ENCODE results near the gene VWA3A. TPM values are rescaled to one million over a fixed set of nuclear protein-coding genes. Genes with fewer than 3 reads are reported as not detected.

VWA3A gene
- total RNA-seq, 1 experiment from 2014 or later, result 0.64 TPM

DNA sequence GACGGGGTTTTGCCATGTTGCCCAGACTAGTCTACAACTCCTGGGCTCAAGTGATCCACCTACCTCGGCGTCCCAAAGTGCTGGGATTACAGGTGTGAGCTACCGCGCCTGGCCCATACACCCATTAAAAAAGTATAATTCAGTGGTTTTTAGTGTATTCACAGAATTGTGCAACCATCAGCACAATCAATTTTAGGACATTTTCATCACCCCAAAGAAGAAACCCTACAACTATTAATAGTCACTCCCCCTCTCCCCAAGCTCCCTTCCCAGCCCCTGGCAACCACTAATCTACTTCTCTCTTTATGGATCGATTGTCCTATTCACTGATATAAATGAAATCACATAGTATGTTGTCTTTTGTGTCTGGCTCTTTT is 109.9 kb downstream of the VWA3A start:
- intact Hi-C loops (cut with micrococcal nuclease; ENCODE audit: unreplicated experiment), result no loop called here
- BruUV-seq (replicated peaks), result no TSS peak
- TF ChIP-seq, protein P1, sequence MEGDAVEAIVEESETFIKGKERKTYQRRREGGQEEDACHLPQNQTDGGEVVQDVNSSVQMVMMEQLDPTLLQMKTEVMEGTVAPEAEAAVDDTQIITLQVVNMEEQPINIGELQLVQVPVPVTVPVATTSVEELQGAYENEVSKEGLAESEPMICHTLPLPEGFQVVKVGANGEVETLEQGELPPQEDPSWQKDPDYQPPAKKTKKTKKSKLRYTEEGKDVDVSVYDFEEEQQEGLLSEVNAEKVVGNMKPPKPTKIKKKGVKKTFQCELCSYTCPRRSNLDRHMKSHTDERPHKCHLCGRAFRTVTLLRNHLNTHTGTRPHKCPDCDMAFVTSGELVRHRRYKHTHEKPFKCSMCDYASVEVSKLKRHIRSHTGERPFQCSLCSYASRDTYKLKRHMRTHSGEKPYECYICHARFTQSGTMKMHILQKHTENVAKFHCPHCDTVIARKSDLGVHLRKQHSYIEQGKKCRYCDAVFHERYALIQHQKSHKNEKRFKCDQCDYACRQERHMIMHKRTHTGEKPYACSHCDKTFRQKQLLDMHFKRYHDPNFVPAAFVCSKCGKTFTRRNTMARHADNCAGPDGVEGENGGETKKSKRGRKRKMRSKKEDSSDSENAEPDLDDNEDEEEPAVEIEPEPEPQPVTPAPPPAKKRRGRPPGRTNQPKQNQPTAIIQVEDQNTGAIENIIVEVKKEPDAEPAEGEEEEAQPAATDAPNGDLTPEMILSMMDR (conservative IDR thresholded peaks at IDR 0.05; ENCODE audit: low read depth, low read length), result no peak
- TF ChIP-seq EZH2 (IDR thresholded peaks at IDR 0.05; ENCODE audit: borderline replicate concordance, low read depth, low read length, poor library complexity, severe bottlenecking), result no peak
- CTCF ChIA-PET, result no interaction called here
- no peaks in the 10 kb centered on the region for H3K9me3 ChIP-seq (ENCODE audit: low read depth, low read length, poor library complexity, severe bottlenecking)
- no peak for DNase-seq (ENCODE audit: low spot score)
- H3K36me3 ChIP-seq (ENCODE audit: insufficient read depth, low read length, poor library complexity, severe bottlenecking), result no peaks in the 10 kb centered on the region
- no peaks in the 10 kb centered on the region for H3K27me3 ChIP-seq (replicated peaks; ENCODE audit: insufficient read depth, low read depth, low read length, poor library complexity)
- POLR2A ChIA-PET (ENCODE audit: low non-redundant PET), result no interaction called here
- no peaks in the 10 kb centered on the region for H3K4me1 ChIP-seq (ENCODE audit: insufficient read depth, low read length, poor library complexity, severe bottlenecking)
- H3K27ac ChIP-seq (ENCODE audit: low read depth, low read length, poor library complexity, severe bottlenecking), result no peak overlapping the region
- no peak overlapping the region for H3K4me3 ChIP-seq (ENCODE audit: low read depth, low read length, poor library complexity, severe bottlenecking)

GRCh38 chr16:22203091-22203490 is 110.8 kb downstream of the VWA3A start:
- no peak for TF ChIP-seq EZH2 (IDR thresholded peaks at IDR 0.05; ENCODE audit: borderline replicate concordance, low read depth, low read length, poor library complexity, severe bottlenecking)
- TF ChIP-seq, protein P1 (conservative IDR thresholded peaks at IDR 0.05; ENCODE audit: low read depth, low read length), result no peak
- CTCF ChIA-PET, result no interaction called here
- no peaks in the 10 kb centered on the region for H3K27me3 ChIP-seq (replicated peaks; ENCODE audit: insufficient read depth, low read depth, low read length, poor library complexity)
- H3K9me3 ChIP-seq (ENCODE audit: low read depth, low read length, poor library complexity, severe bottlenecking), result no peaks in the 10 kb centered on the region
- H3K4me1 ChIP-seq (ENCODE audit: insufficient read depth, low read length, poor library complexity, severe bottlenecking), result no peaks in the 10 kb centered on the region
- no peak overlapping the region for H3K27ac ChIP-seq (ENCODE audit: low read depth, low read length, poor library complexity, severe bottlenecking)
- DNase-seq (ENCODE audit: low spot score), result no peak
- BruUV-seq (replicated peaks), result no TSS peak
- no peak overlapping the region for H3K4me3 ChIP-seq (ENCODE audit: low read depth, low read length, poor library complexity, severe bottlenecking)
- intact Hi-C loops (cut with micrococcal nuclease; ENCODE audit: unreplicated experiment), result no loop called here
- POLR2A ChIA-PET (ENCODE audit: low non-redundant PET), result no interaction called here
- H3K36me3 ChIP-seq (ENCODE audit: insufficient read depth, low read length, poor library complexity, severe bottlenecking), result no peaks in the 10 kb centered on the region

DNA sequence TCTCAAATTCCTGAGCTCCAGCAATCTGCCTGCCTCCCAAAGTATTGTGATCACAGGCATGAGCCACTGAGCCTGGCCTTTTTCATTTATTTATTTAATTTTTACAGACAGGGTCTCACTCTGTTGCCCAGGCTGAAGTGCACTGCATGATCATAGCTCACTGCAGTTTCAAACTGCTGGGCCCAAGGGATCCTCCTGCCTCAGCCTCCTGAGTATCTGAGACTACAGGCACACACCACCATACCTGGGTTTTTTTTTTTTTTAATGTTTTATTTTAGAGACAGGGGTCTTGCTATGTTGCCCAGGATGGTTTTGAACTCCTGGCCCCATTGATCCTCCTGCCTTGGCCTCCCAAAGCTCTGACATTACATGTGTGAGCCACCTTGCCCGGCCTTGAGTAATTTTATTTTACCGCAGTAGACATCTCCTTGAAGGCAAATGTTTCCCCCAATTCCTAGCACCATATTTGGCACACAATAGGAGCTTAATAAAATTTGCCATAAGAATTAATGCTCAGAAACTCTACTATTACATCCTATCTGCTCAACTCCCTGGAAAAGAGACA is 111.8 kb downstream of the VWA3A start:
- no TSS peak for BruUV-seq (replicated peaks)
- POLR2A ChIA-PET (ENCODE audit: low non-redundant PET), result no interaction called here

More for the DNA sequence above, 111.8 kb downstream of the VWA3A start:
- Histone ChIP-seq H3K36me3 (ENCODE audit: insufficient read depth, low read length, poor library complexity, severe bottlenecking) (no peaks in the 10 kb centered on the region), H3K9me3 (ENCODE audit: low read depth, low read length, poor library complexity, severe bottlenecking) (no peaks in the 10 kb centered on the region), H3K4me1 (ENCODE audit: insufficient read depth, low read length, poor library complexity, severe bottlenecking) (no peaks in the 10 kb centered on the region), H3K27ac (ENCODE audit: low read depth, low read length, poor library complexity, severe bottlenecking) (no peak overlapping the region), H3K4me3 (ENCODE audit: low read depth, low read length, poor library complexity, severe bottlenecking) (no peak overlapping the region), H3K27me3 (replicated peaks; ENCODE audit: insufficient read depth, low read depth, low read length, poor library complexity) (no peaks in the 10 kb centered on the region)
- intact Hi-C loops (cut with micrococcal nuclease; ENCODE audit: unreplicated experiment), result no loop called here
- CTCF ChIA-PET, result no interaction called here
- DNase-seq (ENCODE audit: low spot score), result no peak
- no peak for TF ChIP-seq EZH2 (IDR thresholded peaks at IDR 0.05; ENCODE audit: borderline replicate concordance, low read depth, low read length, poor library complexity, severe bottlenecking)
- TF ChIP-seq, protein P1 (conservative IDR thresholded peaks at IDR 0.05; ENCODE audit: low read depth, low read length), result no peak
